ENCODE measurements around the gene SORBS1. TPM values are rescaled to one million over a fixed set of nuclear protein-coding genes. Genes with fewer than 3 reads are reported as not detected.

Gene SORBS1
- total RNA-seq, 1 experiment from 2014 or later, result 2.7 TPM

DNA sequence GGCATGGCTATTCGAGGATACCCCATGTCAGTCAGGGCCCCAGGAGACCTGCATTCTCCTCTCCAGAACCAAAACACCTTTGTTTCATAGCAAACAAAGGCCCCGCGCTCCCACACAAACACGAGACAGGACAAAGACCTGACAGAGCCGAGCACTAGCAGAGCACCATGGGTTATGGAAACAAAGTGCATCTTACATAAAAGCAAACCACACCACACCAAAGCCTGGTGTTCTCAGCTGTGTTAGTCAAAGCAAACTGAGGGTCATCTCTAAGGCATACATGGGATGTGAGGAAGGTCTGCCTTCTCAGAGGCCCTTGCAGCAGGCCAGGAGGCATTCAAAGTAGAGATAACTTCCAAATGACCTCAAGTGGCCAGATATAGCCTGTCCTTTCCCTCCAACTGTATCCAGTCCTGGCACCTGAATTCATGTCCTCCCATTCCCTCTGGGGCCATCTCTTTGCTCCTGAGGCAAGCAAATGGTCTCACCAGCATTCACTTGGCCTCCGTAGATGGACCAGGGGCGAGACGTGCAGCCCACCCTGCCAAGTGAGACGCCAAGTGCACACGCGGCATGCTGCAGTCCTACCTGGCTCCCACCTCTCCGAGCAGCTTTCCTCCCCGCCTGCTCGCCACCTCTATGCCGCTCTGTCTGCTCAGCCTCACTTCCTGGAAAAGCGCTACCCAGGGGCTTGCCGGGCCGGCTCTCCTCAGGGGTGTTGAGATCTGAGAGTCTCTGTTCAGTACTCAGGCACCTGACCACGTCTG is 225.1 kb downstream of the SORBS1 start:
- no peak for DNase-seq (ENCODE audit: low read depth)
- in situ Hi-C loops (cut with HindIII; ENCODE audit: low pct_unique_long_range_greater_than_20kb, low sequenced_read_pairs), result no loop called here

- DNase-seq (ENCODE audit: low read depth), result no peak
- in situ Hi-C loops (cut with HindIII; ENCODE audit: low pct_unique_long_range_greater_than_20kb, low sequenced_read_pairs), result no loop called here
These were observed 226.4 kb downstream of the SORBS1 start for GRCh38 chr10:95334805-95335144.

DNA sequence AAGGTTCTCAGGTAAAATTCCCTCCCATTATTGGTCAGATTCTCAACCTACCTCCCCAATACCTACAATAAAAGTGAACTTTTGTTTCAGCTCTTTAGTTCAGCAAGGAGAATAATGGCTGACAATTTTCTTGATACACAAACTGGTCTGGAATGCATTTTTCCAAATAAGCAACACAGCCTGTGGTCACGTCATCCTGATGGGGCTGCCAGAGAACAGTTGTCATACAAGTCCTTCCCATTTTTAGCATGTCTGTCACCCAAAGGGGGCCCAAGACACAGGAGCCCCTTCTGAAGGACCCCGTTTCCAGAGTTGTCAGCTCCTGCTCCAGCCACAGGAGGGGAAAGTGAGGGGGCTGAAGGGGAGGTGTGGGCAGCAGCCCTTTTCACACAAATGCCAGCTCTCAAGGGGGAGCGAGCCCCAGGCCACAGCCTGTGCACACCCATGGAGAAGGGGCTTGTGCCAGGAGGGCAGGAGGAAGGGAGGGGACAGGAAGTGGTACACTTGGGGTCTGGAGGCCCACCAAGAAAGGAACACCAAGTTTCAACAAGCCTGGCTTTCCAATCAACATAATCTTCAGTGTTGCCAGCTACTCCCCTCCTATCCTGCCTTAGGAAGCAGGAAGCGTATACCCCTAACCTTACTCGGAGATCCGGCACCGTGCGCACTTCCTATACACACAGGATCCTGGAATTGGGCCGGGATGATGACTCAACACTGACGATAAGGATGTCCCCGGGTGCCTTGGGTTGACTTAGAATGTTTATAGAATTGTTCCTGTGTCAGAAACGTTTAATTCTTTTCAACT is 227.0 kb downstream of the SORBS1 start:
- in situ Hi-C loops (cut with HindIII; ENCODE audit: low pct_unique_long_range_greater_than_20kb, low sequenced_read_pairs), result no loop called here
- DNase-seq (ENCODE audit: low read depth), result no peak

- in situ Hi-C loops (cut with HindIII; ENCODE audit: low pct_unique_long_range_greater_than_20kb, low sequenced_read_pairs), result no loop called here
- no peak for DNase-seq (ENCODE audit: low read depth)
These were observed 228.4 kb downstream of the SORBS1 start for GRCh38 chr10:95332666-95333249.

- in situ Hi-C loops (cut with HindIII; ENCODE audit: low pct_unique_long_range_greater_than_20kb, low sequenced_read_pairs), result no loop called here
- no peak for DNase-seq (ENCODE audit: low read depth)
These were observed 229.5 kb downstream of the SORBS1 start for GRCh38 chr10:95331596-95332130.

- in situ Hi-C loops (cut with HindIII; ENCODE audit: low pct_unique_long_range_greater_than_20kb, low sequenced_read_pairs), result no loop called here
- DNase-seq (ENCODE audit: low read depth), result no peak
These were observed 230.2 kb downstream of the SORBS1 start for GRCh38 chr10:95330966-95331453.

DNA sequence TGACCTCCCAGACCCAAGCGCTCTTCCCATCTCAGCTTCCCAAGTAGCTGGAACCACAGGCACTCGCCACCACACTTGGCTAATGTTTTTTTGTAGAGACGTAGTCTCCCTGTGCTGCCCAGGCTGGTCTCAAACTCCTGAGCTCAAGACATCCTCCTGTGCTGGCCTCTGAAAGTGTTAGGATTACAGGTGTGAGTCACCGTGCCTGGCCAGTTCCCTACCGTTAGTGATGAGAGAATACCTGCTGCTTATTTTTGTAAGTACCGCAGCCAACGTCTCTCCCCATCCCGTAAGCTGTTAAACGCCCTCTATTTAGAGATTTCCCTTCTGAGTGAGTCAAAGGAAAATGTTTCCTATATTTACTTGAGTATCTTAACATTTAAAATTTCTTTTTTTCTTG is 231.9 kb downstream of the SORBS1 start:
- DNase-seq (ENCODE audit: low read depth), result no peak
- in situ Hi-C loops (cut with HindIII; ENCODE audit: low pct_unique_long_range_greater_than_20kb, low sequenced_read_pairs), result no loop called here

DNA sequence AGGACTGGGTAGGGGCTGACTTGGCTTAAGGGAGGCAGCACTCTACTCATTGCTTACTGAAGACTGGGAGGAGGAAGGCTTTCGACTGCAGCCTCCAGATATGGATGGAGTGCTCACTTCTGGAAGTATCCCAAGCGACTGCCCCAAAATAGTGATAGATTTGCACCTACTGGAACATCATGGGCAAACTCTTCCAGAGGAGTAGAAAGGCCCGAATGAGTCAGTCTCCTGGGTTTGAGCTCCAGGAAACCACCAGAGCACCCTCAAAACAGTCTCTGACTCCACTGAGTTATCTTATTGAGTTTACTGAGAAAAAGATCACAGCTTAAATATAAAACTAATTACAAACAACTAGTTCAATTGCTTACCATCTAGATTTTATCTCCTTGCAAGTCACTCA is 233.2 kb downstream of the SORBS1 start:
- no peak for DNase-seq (ENCODE audit: low read depth)
- in situ Hi-C loops (cut with HindIII; ENCODE audit: low pct_unique_long_range_greater_than_20kb, low sequenced_read_pairs), result no loop called here

- in situ Hi-C loops (cut with HindIII; ENCODE audit: low pct_unique_long_range_greater_than_20kb, low sequenced_read_pairs), result no loop called here
- no peak for DNase-seq (ENCODE audit: low read depth)
These were observed 233.8 kb downstream of the SORBS1 start for GRCh38 chr10:95327367-95327766.

DNA sequence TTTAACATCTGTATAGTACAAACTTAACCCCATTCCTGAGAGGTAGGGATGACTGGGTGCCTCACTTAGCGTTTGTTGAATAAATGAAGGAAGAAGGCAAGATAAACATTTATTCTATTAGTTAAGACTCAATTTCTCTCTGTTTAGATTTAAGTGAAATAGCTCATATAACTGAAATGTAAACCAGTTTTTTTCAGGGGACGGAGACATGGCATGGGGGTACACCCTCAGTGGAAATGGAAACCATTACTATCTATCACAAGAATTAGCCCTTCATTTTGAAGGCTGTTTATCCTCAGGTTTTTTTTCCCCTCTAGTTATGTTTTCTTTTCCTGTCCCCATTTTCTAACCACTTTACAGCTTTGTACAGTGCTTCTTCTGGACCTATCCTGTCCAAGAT is 234.8 kb downstream of the SORBS1 start:
- DNase-seq (ENCODE audit: low read depth), result no peak
- in situ Hi-C loops (cut with HindIII; ENCODE audit: low pct_unique_long_range_greater_than_20kb, low sequenced_read_pairs), result no loop called here

GRCh38 chr10:95325863-95326262 is 235.3 kb downstream of the SORBS1 start:
- in situ Hi-C loops (cut with HindIII; ENCODE audit: low pct_unique_long_range_greater_than_20kb, low sequenced_read_pairs), result no loop called here
- DNase-seq (ENCODE audit: low read depth), result no peak

- in situ Hi-C loops (cut with HindIII; ENCODE audit: low pct_unique_long_range_greater_than_20kb, low sequenced_read_pairs), result no loop called here
- no peak for DNase-seq (ENCODE audit: low read depth)
These were observed 236.5 kb downstream of the SORBS1 start for GRCh38 chr10:95324436-95325268.

GRCh38 chr10:95321554-95322301 is 239.4 kb downstream of the SORBS1 start:
- no peak for DNase-seq (ENCODE audit: low read depth)
- in situ Hi-C loops (cut with HindIII; ENCODE audit: low pct_unique_long_range_greater_than_20kb, low sequenced_read_pairs), result no loop called here

DNA sequence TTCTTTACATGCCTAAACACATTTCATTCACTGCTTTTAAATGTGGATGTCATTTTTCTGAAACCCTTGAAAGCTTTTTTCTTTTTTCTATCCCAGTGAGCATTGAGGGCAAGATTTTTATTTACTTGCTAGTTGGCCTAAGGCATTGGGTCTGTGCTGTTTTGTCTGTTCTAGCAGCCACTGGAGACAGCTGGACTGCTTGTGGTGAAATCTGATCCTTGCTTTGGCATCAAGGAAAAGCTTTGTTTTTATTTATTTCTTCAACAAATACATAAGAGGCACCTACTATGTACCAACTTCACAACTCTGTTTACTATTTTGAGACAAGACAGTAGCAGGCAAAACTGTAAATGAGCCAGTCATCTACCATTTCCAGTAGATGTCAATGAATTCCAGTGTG is 241.9 kb downstream of the SORBS1 start:
- DNase-seq (ENCODE audit: low read depth), result no peak
- in situ Hi-C loops (cut with HindIII; ENCODE audit: low pct_unique_long_range_greater_than_20kb, low sequenced_read_pairs), result no loop called here

DNA sequence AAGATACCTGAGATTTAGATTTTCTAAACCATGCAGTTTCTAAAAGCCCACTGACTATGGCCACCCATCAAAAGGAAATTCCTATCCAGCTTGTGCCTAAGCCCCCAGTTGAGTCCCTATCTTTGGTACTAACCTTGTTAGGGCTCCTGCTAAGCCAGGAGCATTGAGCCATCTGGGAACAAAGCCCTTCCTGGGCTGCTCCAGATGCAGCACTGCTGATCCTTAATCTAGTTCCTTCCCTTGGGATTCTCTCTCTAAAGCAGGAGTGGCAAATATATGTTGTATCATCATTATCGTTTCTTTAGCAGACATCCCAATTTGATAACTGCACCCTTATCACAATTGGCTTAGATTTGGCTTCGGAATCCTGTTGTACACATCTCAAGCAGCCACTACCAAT is 245.7 kb downstream of the SORBS1 start:
- in situ Hi-C loops (cut with HindIII; ENCODE audit: low pct_unique_long_range_greater_than_20kb, low sequenced_read_pairs), result no loop called here
- no peak for DNase-seq (ENCODE audit: low read depth)

DNA sequence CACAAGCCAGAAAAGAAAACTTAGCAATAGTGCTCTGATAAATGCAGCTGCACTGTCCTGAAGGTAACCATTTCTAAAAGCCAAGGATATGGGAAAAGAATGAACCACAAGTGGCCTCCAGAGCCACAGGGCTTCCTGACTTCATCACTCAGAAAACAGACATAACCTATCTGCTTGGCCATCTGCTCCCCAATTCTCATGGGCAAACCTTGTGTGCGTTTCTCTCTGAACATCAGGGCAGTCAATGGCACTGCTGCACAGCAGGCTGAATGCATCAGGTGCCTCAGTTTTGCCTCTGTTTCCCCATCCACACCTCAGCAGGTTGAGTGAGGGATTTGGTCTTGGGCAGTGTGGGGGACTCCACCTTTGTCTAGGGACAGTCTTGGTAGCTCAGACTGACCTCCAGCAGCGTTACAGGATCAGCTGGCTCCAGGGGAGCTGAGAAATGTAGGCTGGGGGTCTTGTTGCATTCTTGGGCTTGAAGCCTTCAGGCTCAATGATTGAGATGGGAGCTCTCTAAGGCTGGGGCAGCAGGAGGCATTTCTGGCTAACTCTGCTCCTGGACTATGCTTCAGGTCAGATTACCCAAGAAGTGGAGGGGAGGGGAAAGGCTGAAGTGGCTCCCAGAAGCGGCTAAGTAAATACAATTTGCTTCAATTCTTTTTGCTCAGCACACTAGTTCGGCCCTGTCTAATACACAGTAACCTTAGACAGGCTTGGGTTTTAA is 246.8 kb downstream of the SORBS1 start:
- in situ Hi-C loops (cut with HindIII; ENCODE audit: low pct_unique_long_range_greater_than_20kb, low sequenced_read_pairs), result no loop called here
- no peak for DNase-seq (ENCODE audit: low read depth)

- in situ Hi-C loops (cut with HindIII; ENCODE audit: low pct_unique_long_range_greater_than_20kb, low sequenced_read_pairs), result no loop called here
- no peak for DNase-seq (ENCODE audit: low read depth)
These were observed 248.1 kb downstream of the SORBS1 start for GRCh38 chr10:95312986-95313495.
